NCI-H446 (cell line): Measurements from ENCODE around the gene TLE4.
"Not testable (repeated sequence)": the region's sequence is repeated elsewhere in the genome, so short reads cannot be mapped to it uniquely, and the experiment has no call there.

Experiments
- DNase-seq, 2 experiments: peaks; one replicate each; lab custom pipeline; 2025; lab: John Stamatoyannopoulos, UW

TLE4 gene

GRCh38 chr9:79603222-79603920 is 31.6 kb downstream of the TLE4 start:
- DNase-seq = no peak

- DNase-seq = no peak
Measured at GRCh38 chr9:79604149-79604548, 32.4 kb downstream of the TLE4 start.

DNA sequence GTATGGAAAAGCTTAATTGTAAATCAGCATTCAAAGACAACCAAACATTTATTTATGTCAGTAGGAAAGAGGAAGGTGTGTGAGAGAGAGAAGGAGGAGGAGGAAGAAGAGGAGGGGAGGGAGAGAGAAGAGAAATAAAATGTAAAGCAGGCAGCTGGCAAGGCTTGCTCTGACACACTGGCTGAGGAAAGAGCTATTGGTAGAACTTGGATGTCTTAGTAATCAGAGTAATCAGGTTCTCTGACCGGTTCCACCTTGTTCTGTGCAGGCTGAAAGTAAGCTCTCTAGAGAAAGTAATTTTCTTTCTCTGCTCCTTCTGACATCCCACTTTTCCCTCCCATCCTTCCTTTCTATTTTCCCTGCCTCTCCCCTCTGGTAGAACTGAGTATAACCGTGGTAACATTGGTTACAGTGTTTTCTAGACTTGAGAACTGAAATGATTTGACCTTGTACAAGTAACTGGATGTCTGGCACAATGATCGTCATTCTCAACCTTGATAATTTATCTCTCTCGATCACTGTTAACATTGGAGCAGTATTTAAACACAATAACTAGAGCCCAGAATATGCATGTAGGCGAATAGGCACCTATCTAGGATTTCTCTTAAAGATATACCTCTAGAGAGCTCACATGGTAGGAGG is 33.3 kb downstream of the TLE4 start:
- no peak for DNase-seq

DNA sequence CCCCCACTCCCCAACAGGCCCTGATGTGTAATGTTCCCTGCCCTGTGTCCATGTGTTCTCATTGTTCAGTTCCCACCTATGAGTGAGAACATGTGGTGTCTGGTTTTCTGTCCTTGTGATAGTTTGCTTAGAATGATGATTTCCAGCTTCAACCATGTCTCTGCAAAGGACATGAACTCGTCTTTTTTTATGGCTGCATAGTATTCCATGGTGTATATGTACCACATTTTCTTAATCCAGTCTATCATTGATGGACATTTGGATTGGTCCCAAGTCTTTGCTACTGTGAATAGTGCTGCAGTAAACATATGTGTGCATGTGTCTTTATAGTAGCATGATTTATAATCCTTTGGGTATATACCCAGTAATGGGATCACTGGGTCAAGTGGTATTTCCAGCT is 34.8 kb downstream of the TLE4 start:
- DNase-seq = not testable (repeated sequence)

DNA sequence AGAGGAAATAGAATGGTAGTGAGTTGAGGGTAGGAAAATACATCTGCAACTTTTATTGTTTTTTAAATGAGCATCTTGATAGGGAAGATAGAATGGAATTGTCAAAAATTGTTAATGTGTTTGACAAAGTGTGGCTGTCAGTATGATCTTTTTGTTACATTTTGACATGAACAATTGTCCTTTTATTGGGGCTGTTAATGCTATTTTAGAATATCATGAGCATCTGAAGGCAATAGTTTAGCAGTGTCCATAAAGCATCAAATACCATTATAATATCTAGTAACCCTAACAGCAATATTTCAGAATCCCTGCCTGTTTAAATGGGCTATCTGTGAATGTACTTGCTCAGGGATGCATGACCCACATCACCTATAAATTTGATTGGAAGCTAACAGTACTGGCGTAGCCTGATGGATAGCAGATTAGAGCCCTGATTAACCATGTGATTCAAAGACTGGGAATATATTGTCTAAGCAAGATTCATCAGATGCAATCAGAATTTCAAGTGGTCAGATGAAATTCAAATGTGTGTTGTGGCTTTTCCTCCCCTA is 37.8 kb downstream of the TLE4 start:
- no peak for DNase-seq

DNA sequence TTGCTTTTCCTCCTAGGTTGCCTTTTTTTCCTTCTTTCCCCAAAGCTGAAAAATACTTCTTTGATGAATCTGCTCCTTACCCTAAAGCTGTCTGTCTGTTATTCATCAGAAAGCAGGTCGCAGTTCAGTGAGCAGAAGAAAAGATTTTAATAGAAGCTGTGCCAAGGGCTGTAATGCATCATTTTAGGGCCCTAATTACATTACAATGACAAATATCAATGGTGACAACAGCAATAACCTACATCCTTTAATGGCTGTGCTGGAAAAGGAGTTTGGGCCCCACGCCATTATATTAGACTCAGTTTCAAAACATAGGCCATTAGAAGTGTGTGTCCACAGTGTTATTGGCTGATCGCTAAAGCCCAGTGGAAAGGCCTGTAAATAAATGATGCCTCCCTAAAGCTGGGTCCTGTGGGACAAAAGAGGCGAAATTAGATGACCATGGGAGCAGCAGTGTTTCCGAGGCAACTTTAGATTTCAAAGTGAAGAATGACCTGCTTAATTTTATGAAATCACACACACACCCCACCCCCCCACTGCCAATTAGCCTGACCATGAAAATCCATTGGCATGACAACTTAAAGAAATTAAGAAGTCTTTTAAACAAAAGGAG is 38.4 kb downstream of the TLE4 start:
- no peak for DNase-seq

- no peak for DNase-seq
Measured at GRCh38 chr9:79610791-79611614, 39.2 kb downstream of the TLE4 start.

DNA sequence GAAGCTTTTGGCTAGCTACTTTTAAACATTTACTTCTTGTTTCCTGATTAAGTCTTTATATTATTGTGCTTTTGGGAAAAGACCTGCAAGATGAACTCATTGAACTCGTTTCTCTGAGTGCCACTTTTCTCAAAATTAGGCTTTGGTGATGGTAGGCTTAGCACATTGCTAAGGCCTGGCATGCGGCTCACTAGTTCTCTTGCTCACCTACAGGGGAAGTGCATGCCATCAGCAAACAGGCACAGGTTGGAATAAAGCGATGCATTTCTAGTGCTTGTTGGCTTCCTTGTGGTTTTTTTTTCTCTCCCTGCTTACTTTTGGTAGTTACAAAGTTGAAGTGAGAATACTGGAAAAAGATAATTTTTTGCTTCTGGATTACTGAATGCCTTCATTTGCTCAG is 41.4 kb downstream of the TLE4 start:
- DNase-seq = no peak

DNA sequence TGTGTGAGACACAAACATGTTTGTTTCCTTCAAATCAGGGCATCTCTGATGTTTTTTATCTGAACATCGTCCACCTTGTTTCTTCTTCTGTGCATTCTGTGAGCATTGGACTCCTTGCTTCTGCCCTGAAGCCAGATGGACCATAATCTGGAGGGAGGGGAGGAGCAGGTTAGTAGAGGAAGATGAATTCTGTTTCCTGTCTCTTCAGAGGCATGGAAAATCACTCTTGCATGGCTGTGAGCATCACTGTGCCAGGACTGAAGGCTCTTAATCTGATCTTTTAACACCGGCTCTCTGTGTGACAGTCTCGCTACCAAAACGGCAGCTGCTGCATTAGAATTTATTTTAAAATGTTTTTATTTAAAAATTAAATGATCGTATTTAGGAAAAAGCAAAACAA is 43.3 kb downstream of the TLE4 start:
- DNase-seq = no peak

DNA sequence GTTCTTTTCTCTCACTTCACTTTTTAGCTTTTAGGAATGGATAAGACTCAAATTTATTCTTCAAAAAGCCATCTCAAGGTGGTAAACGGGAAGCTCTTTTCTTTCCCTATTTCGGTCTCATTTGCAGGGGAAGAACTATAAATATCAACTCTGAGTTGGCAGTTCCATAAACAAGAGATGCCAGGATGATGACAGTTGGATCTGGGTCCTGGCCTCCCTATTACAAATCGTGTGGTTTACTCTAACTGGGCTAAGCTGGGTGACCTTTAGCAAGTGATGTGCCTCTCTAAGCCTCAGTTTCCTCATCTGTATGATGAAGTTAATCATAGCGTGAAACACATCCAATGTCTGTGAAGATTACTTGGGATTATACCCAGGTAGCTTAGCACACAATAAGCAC is 44.2 kb downstream of the TLE4 start:
- DNase-seq = no peak

DNA sequence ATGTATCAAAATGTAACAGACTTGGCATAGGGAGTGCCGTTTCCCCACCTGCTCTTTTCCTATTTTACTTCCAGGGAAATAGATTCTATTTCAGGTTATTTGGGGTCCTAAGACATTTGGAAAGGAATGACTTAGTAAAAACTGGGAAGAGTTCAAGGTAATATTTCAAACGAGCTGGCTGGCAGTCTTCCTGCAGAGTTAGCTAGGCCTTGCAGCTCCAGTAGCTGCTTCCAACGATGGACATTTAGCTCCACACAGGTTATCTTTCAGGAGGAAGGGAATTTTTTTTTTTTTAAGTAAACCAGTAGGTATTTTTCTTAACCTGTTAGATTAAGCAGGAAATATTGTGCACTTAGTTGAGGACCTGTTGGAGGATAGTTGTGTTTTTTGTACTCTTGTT is 45.2 kb downstream of the TLE4 start:
- DNase-seq = no peak

- DNase-seq = no peak
Measured at GRCh38 chr9:79617395-79617794, 45.6 kb downstream of the TLE4 start.

- no peak for DNase-seq
Measured at GRCh38 chr9:79619930-79620329, 48.2 kb downstream of the TLE4 start.

DNA sequence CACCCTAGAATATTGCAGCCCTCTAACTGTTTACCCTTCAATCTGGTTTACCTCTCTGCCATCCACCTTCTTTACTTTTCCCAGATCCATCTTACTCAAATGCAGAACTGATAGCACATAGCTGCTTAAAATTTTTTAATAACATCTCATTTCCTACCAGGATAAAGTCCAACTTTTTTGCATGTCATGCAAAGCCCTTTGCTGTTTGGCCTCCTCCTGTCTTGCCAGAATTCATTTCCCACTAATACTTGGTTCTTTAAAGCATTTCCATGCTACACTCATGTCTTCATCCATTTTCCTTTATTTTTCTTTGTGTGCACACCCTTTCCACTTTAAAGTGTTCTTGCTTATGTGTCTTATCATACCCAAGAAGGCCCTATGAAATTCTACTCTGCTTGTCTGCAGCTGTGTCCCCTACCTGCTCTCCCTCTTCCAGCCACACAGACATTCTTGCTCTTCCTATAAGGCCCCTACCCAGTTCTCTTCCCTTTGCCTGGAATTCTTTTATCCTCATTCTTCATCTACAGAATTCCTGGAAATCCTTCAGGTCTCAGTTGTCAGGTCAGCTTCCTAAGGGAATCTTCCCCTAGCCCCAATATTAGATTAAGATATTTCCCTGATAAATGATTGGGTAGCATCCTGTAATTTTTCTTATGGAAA is 50.3 kb downstream of the TLE4 start:
- DNase-seq = no peak

- DNase-seq = no peak
Measured at GRCh38 chr9:79623799-79624721, 52.3 kb downstream of the TLE4 start.

DNA sequence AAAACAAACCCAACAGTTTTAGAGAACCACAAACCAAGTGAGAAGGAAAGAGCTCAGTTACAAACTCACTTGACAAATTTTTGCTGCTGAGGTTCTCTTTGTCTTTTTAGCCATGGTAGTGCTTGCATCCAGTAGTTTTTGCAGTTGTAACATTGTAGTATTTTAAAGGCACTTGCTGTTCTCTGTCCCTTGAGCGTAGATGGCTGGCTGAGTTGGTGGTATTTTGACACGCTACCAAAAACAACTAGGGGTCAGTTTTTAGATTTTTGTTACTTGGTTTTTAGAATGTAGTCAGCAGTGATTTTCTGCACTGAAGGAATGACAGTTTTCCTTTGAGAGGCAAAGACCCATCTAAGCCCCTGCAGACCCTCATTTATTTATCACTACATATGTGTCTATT is 58.0 kb downstream of the TLE4 start:
- no peak for DNase-seq

- no peak for DNase-seq
Measured at GRCh38 chr9:79630521-79631403, 59.0 kb downstream of the TLE4 start.

DNA sequence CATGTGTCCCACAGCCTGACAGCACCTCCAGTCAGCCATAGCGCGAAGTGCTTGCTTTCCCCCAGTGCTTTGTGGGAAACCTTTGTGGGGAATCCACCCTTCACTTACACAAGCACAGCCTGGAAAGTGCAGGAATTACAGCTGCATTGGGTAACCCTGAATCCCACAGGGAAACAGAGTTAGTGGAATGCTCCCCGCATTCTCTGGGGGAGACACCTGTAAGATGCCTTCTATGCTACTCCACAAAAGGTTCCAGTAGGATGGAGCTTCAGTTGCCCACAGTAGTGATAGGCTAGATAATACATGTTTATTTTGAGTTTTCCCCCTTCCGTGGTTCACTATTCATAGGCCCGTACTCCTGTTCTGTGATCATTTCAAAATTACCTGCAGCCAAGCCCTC is 60.3 kb downstream of the TLE4 start:
- no peak for DNase-seq

- no peak for DNase-seq
Measured at GRCh38 chr9:79632705-79633104, 60.9 kb downstream of the TLE4 start.

DNA sequence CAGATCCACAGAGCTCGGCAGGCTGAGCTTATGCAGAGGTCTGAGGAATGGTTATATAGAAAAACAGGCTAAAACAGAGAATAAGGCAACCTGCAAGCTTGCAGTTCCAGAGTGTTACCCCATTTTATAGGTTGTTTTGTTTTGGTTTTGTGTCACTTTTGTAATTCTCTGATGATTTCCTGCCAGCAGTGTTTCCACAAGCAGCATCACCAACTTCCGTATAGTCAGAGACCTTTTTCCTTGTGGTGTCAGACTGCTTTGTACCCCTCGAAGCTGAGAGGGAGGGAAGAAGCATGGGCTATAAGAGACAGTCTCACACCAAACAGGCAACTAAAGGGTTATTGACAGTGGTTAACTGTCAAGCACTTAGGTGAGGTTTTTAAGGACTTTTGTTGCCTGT is 61.8 kb downstream of the TLE4 start:
- no peak for DNase-seq
